Astrocyte (in vitro differentiated cells and primary cell): ENCODE data around the gene PSMA7. TPM values are rescaled to one million over a fixed set of nuclear protein-coding genes. Genes with fewer than 3 reads are reported as not detected.

Experiments
- DNase-seq: peaks from one replicate; pipeline ENCODE4 v3.0.0-alpha.2; 2010; ENCODE audit warnings: low read depth
- FAIRE-seq: peaks from 2 replicates; lab custom pipeline; 2011; peaks lifted over from hg19 to GRCh38; lab: Jason Lieb, UNC
- H2AFZ ChIP-seq: 2 replicates; pipeline ENCODE4 v1.6.0; 2012; ENCODE audit warnings: low read depth, low read length, inconsistent platforms
- H3K27ac ChIP-seq: 2 replicates; pipeline ENCODE4 v1.5.1; 2011; ENCODE audit warnings: low read depth, low read length, inconsistent platforms
- H3K27me3 ChIP-seq: 2 replicates; pipeline ENCODE4 v1.6.0; 2011; ENCODE audit warnings: low read length, inconsistent platforms; ENCODE audit not compliant: insufficient read depth
- H3K36me3 ChIP-seq: 2 replicates; pipeline ENCODE4 v1.5.1; 2011; ENCODE audit warnings: low read length, inconsistent platforms; ENCODE audit not compliant: insufficient read depth
- H3K4me1 ChIP-seq: 2 replicates; pipeline ENCODE4 v1.5.1; 2011; ENCODE audit warnings: low read length, inconsistent platforms; ENCODE audit not compliant: insufficient read depth
- H3K4me2 ChIP-seq: 2 replicates; pipeline ENCODE4 v1.6.0; 2012; ENCODE audit warnings: low read length, inconsistent platforms
- H3K4me3 ChIP-seq: 2 replicates; pipeline ENCODE4 v1.5.1; 2011; ENCODE audit warnings: low read depth, mild to moderate bottlenecking, low read length, inconsistent platforms; ENCODE audit not compliant: insufficient read depth
- H3K79me2 ChIP-seq: 2 replicates; pipeline ENCODE4 v1.6.0; 2012; ENCODE audit warnings: mild to moderate bottlenecking, low read length, inconsistent platforms; ENCODE audit not compliant: insufficient read depth
- H3K9ac ChIP-seq: 2 replicates; pipeline ENCODE4 v1.6.0; 2012; ENCODE audit warnings: mild to moderate bottlenecking, low read length, inconsistent platforms
- H3K9me3 ChIP-seq: 2 replicates; pipeline ENCODE4 v1.5.1; 2012; ENCODE audit warnings: low read depth, mild to moderate bottlenecking, low read length, inconsistent platforms; ENCODE audit not compliant: insufficient read depth
- H4K20me1 ChIP-seq: 2 replicates; pipeline ENCODE4 v1.6.0; 2012; ENCODE audit warnings: low read length, inconsistent platforms; ENCODE audit not compliant: insufficient read depth
- H3K27ac Mint-ChIP-seq: one replicate; pipeline ENCODE4 v1.8.0; 2021; ENCODE audit warnings: mild to moderate bottlenecking, mixed read lengths; ENCODE audit not compliant: unreplicated experiment
- H3K27me3 Mint-ChIP-seq: one replicate; pipeline ENCODE4 v1.8.0; 2021; ENCODE audit warnings: low read depth, mixed read lengths; ENCODE audit not compliant: unreplicated experiment
- H3K36me3 Mint-ChIP-seq: one replicate; pipeline ENCODE4 v1.8.0; 2021; ENCODE audit warnings: low read depth, mixed read lengths; ENCODE audit not compliant: unreplicated experiment
- H3K4me1 Mint-ChIP-seq: one replicate; pipeline ENCODE4 v1.8.0; 2021; ENCODE audit warnings: low read depth, mixed read lengths; ENCODE audit not compliant: unreplicated experiment
- H3K4me3 Mint-ChIP-seq: one replicate; pipeline ENCODE4 v1.8.0; 2021; ENCODE audit warnings: mild to moderate bottlenecking, moderate library complexity, mixed read lengths; ENCODE audit not compliant: unreplicated experiment
- H3K9me3 Mint-ChIP-seq: one replicate; pipeline ENCODE4 v1.8.0; 2021; ENCODE audit warnings: mild to moderate bottlenecking, mixed read lengths; ENCODE audit not compliant: unreplicated experiment
- CTCF ChIP-seq: IDR thresholded peaks from 2 replicates; pipeline ENCODE4 v1.5.1; 2011; ENCODE audit warnings: low read depth, mild to moderate bottlenecking, inconsistent platforms, low read length, moderate library complexity; ENCODE audit not compliant: insufficient read depth
- EZH2 ChIP-seq: IDR thresholded peaks from 2 replicates; pipeline ENCODE4 v1.6.1; 2012; ENCODE audit warnings: mild to moderate bottlenecking, low read length, inconsistent platforms; ENCODE audit not compliant: insufficient read depth
- total RNA-seq: library from RNA; stranded (reverse); gene quantifications from 2 replicates; pipeline ENCODE4 v1.2.1, GENCODE V29; 2021

Gene PSMA7
- total RNA-seq, 1 donor from 2014 or later, result 324 TPM

- H3K27me3 ChIP-seq, result no peaks in the 10 kb centered on the region
- no peak overlapping the region for H3K27ac Mint-ChIP-seq
- no peak for FAIRE-seq
Observed at GRCh38 chr20:62147125-62147524, 3.9 kb upstream of the PSMA7 start.

GRCh38 chr20:62146019-62146755 is 3.0 kb upstream of the PSMA7 start:
- TF ChIP-seq EZH2 (no peak), CTCF (no peak)
- no peak overlapping the region for H3K27ac Mint-ChIP-seq
- H3K4me1 Mint-ChIP-seq, result peaks cover 19% of the 10 kb centered on the region
- no peaks in the 10 kb centered on the region for H3K27me3 ChIP-seq
- H3K9me3 Mint-ChIP-seq, result no peaks in the 10 kb centered on the region
- no peak overlapping the region for H3K9ac ChIP-seq
- peaks cover 80% of the 10 kb centered on the region for H4K20me1 ChIP-seq
- H3K4me1 ChIP-seq, result peaks cover 25% of the 10 kb centered on the region
- H3K27ac ChIP-seq, result no peak overlapping the region
- FAIRE-seq (no peak), DNase-seq (no peak)
- H3K9me3 ChIP-seq, result no peaks in the 10 kb centered on the region
- H3K4me3 ChIP-seq, result no peak overlapping the region
- no peak overlapping the region for H3K4me2 ChIP-seq
- no peak overlapping the region for H2AFZ ChIP-seq
- H3K27me3 Mint-ChIP-seq, result no peaks in the 10 kb centered on the region
- peaks cover 92% of the 10 kb centered on the region for H3K79me2 ChIP-seq
- peak overlapping the region; percentile 40 for H3K4me3 Mint-ChIP-seq
- no peaks in the 10 kb centered on the region for H3K36me3 Mint-ChIP-seq
- H3K36me3 ChIP-seq, result no peaks in the 10 kb centered on the region

More at GRCh38 chr20:62147125-62147524, 3.9 kb upstream of the PSMA7 start:
- no peak overlapping the region for H3K27ac ChIP-seq
- no peak overlapping the region for H3K4me3 ChIP-seq
- DNase-seq, result no peak
- H3K4me2 ChIP-seq, result no peak overlapping the region
- peaks cover 16% of the 10 kb centered on the region for H3K4me1 ChIP-seq
- H3K9me3 ChIP-seq, result no peaks in the 10 kb centered on the region
- H3K9ac ChIP-seq, result no peak overlapping the region
- TF ChIP-seq CTCF (no peak), EZH2 (no peak)
- Mint-ChIP-seq H3K4me1 (peaks cover 14% of the 10 kb centered on the region), H3K36me3 (no peaks in the 10 kb centered on the region), H3K9me3 (no peaks in the 10 kb centered on the region), H3K4me3 (no peak overlapping the region), H3K27me3 (no peaks in the 10 kb centered on the region)
- H3K36me3 ChIP-seq, result no peaks in the 10 kb centered on the region
- H3K79me2 ChIP-seq, result peaks cover 92% of the 10 kb centered on the region
- H4K20me1 ChIP-seq, result peaks cover 80% of the 10 kb centered on the region
- H2AFZ ChIP-seq, result no peak overlapping the region

- peaks cover 80% of the 10 kb centered on the region for H4K20me1 ChIP-seq
- no peaks in the 10 kb centered on the region for H3K9me3 ChIP-seq
- TF ChIP-seq CTCF (no peak), EZH2 (no peak)
- no peak overlapping the region for H3K9ac ChIP-seq
- Mint-ChIP-seq H3K4me3 (peak overlapping the region; percentile 40), H3K9me3 (no peaks in the 10 kb centered on the region), H3K36me3 (no peaks in the 10 kb centered on the region), H3K27me3 (no peaks in the 10 kb centered on the region), H3K27ac (no peak overlapping the region), H3K4me1 (peaks cover 23% of the 10 kb centered on the region)
- DNase-seq, result no peak
- peaks cover 29% of the 10 kb centered on the region for H3K4me1 ChIP-seq
- FAIRE-seq, result no peak
- H3K36me3 ChIP-seq, result peaks cover 3% of the 10 kb centered on the region
- H3K4me2 ChIP-seq, result peak overlapping the region; percentile 99
- no peak overlapping the region for H3K27ac ChIP-seq
- no peak overlapping the region for H2AFZ ChIP-seq
- H3K4me3 ChIP-seq, result no peak overlapping the region
- H3K27me3 ChIP-seq, result no peaks in the 10 kb centered on the region
- peaks cover 92% of the 10 kb centered on the region for H3K79me2 ChIP-seq
Observed at GRCh38 chr20:62145688-62146018, 2.5 kb upstream of the PSMA7 start.
